Measurements from ENCODE around the gene USP46. TPM values are rescaled to one million over a fixed set of nuclear protein-coding genes. Genes with fewer than 3 reads are reported as not detected.

The USP46 gene
- total RNA-seq, 1 donor, result 6.9 TPM

DNA sequence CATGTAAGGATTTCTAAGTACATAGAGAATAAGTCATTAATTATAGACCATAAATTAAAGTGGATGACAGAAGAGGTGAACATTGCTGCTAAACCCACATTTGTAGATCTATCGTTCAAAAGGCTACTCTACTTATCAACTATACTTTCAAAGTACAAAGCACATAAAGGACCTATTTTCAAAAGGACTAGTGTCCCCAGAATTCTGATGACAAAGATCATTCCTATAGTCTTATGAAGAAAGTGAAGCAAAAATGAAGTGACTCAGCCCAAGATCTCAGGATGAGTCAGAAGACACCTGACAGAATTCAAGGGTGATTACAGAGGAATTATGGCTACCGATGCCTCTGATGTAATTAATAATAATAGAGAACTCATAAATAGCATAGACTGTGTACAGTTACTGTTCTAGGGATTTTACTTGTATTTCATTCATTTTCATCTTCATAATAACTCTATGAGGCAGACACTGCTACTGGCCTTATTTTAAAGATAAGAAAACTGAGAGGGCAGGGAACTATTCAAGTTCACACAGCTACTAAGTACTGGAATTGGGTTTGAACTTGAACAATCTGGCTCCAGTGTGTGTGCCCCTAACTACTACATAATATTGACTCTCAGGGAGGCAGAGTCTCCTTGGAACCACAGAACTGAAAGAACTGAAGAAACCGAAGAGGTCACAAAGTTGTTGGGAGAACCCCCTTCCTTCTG lies 17.1 kb downstream of the USP46 start:
- H3K27me3 ChIP-seq (ENCODE audit: insufficient read depth, low read length), result no peaks in the 10 kb centered on the region
- H3K9me3 ChIP-seq (ENCODE audit: low read depth, low read length), result no peaks in the 10 kb centered on the region
- no peak overlapping the region for H3K4me3 ChIP-seq (ENCODE audit: low read length)
- H3K4me1 ChIP-seq (ENCODE audit: insufficient read depth, low read length), result no peaks in the 10 kb centered on the region

DNA sequence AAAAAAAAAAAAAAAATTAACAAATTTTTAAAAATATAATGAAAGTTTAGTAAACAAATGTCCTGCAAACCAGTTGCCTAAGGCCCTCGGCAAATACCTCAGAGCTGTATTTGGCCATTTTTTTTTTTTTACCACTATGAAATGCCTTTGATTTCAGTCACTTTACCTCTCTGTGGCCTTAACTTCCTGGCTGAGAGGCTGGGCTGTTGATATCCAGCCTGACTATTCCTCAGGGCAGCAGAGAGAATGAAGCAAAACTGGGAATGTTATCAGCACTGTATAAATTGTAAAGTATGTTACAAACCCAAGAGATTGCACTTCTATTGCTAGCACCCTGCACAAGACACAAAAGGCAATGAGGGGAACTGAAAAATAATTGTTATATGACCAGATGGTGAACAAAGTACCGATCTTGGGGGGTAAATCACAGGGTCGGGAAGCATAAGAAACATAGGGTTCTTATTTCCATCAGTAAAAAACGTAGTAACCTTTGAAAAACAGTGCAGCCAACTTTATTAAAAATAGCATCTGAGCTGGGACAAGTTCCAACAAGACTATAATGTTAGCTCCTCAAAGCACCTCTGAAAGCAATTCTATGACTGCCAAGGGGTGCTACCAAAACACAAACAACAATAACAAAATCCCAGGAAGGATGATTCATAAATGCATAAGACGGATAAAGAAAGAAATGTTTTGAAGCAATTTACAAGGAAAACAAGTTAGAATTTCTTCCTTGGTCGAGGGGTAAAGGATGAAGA lies 18.1 kb downstream of the USP46 start:
- H3K4me3 ChIP-seq (ENCODE audit: low read length), result no peak overlapping the region
- no peaks in the 10 kb centered on the region for H3K9me3 ChIP-seq (ENCODE audit: low read depth, low read length)
- no peaks in the 10 kb centered on the region for H3K27me3 ChIP-seq (ENCODE audit: insufficient read depth, low read length)
- H3K4me1 ChIP-seq (ENCODE audit: insufficient read depth, low read length), result no peaks in the 10 kb centered on the region

GRCh38 chr4:52638717-52639116 lies 20.4 kb downstream of the USP46 start:
- Histone ChIP-seq H3K4me3 (ENCODE audit: low read length) (no peak overlapping the region), H3K27me3 (ENCODE audit: insufficient read depth, low read length) (no peaks in the 10 kb centered on the region), H3K4me1 (ENCODE audit: insufficient read depth, low read length) (no peaks in the 10 kb centered on the region), H3K9me3 (ENCODE audit: low read depth, low read length) (no peaks in the 10 kb centered on the region)

DNA sequence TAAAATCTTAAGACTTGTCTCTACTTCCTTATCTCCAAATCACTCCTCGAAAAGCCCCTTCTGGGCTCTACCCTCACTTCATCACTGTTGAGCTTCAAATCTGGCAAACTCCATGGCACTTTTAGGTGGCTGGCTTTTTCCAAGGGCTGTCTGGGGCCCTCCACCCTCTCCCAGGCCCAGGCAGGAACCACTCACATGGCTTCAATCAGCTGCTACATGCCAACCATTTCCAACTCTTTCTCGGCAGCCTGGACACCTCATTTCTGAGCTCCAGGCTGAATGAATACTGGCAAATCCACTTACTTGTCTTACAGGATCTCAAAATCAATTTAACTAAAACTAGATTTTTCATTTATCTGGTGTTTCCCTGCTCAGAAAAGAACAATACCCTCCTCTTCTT lies 22.0 kb downstream of the USP46 start:
- Histone ChIP-seq H3K27me3 (ENCODE audit: insufficient read depth, low read length) (no peaks in the 10 kb centered on the region), H3K4me1 (ENCODE audit: insufficient read depth, low read length) (no peaks in the 10 kb centered on the region), H3K4me3 (ENCODE audit: low read length) (no peak overlapping the region), H3K9me3 (ENCODE audit: low read depth, low read length) (no peaks in the 10 kb centered on the region)

GRCh38 chr4:52635560-52635959 lies 23.5 kb downstream of the USP46 start:
- Histone ChIP-seq H3K4me1 (ENCODE audit: insufficient read depth, low read length) (no peaks in the 10 kb centered on the region), H3K9me3 (ENCODE audit: low read depth, low read length) (no peaks in the 10 kb centered on the region)

DNA sequence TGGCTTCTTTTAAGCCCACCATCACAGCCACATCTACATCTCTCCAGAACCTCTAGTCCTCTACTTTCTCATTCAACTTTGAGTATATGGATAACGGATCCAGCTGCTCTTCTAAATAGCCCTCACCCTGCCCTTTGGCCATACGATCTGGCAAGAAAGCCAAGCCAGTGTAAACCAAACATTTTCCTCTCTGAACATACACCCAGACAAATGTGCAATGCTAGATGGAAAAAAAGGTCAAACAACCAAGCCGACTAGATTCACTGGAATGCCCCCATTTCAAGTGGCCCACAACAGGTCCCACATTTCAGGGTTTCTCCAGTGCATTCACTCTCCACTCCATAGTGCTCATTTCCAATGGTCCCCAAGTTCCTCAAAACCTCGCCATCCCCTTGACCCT lies 24.0 kb downstream of the USP46 start:
- Histone ChIP-seq H3K4me1 (ENCODE audit: insufficient read depth, low read length) (no peaks in the 10 kb centered on the region), H3K27me3 (ENCODE audit: insufficient read depth, low read length) (no peaks in the 10 kb centered on the region), H3K4me3 (ENCODE audit: low read length) (no peak overlapping the region), H3K9me3 (ENCODE audit: low read depth, low read length) (no peaks in the 10 kb centered on the region)

More at GRCh38 chr4:52635560-52635959, 23.5 kb downstream of the USP46 start:
- Histone ChIP-seq H3K27me3 (ENCODE audit: insufficient read depth, low read length) (no peaks in the 10 kb centered on the region), H3K4me3 (ENCODE audit: low read length) (no peak overlapping the region)

GRCh38 chr4:52633846-52634245 lies 25.3 kb downstream of the USP46 start:
- no peak overlapping the region for H3K4me3 ChIP-seq (ENCODE audit: low read length)
- no peaks in the 10 kb centered on the region for H3K9me3 ChIP-seq (ENCODE audit: low read depth, low read length)
- no peaks in the 10 kb centered on the region for H3K27me3 ChIP-seq (ENCODE audit: insufficient read depth, low read length)
- H3K4me1 ChIP-seq (ENCODE audit: insufficient read depth, low read length), result no peaks in the 10 kb centered on the region

DNA sequence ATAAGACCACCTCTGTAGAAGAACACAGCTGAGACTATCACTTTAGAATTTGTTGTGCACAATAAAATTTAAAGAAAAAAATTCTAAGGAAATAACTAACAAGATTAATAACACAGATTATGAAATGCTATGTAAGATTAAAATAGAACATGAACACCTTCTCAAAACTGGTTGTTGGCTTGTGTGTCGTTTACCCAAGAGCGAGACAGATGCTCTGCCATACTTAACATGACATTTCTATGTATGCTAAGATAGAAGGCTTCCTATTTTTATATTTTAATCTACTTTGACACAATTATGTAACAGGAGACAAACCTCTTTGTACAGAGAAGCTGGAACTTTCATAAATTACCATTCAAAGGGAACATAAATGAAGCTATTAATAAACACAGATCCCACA lies 30.1 kb downstream of the USP46 start:
- Histone ChIP-seq H3K9me3 (ENCODE audit: low read depth, low read length) (no peaks in the 10 kb centered on the region), H3K4me1 (ENCODE audit: insufficient read depth, low read length) (no peaks in the 10 kb centered on the region), H3K27me3 (ENCODE audit: insufficient read depth, low read length) (no peaks in the 10 kb centered on the region), H3K4me3 (ENCODE audit: low read length) (no peak overlapping the region)

- H3K4me1 ChIP-seq (ENCODE audit: insufficient read depth, low read length), result no peaks in the 10 kb centered on the region
- no peaks in the 10 kb centered on the region for H3K9me3 ChIP-seq (ENCODE audit: low read depth, low read length)
- H3K27me3 ChIP-seq (ENCODE audit: insufficient read depth, low read length), result no peaks in the 10 kb centered on the region
- H3K4me3 ChIP-seq (ENCODE audit: low read length), result no peak overlapping the region
Observed at GRCh38 chr4:52628543-52628942, 30.6 kb downstream of the USP46 start.

- Histone ChIP-seq H3K27me3 (ENCODE audit: insufficient read depth, low read length) (no peaks in the 10 kb centered on the region), H3K4me1 (ENCODE audit: insufficient read depth, low read length) (no peaks in the 10 kb centered on the region), H3K9me3 (ENCODE audit: low read depth, low read length) (no peaks in the 10 kb centered on the region), H3K4me3 (ENCODE audit: low read length) (no peak overlapping the region)
Observed at GRCh38 chr4:52627876-52628275, 31.2 kb downstream of the USP46 start.

DNA sequence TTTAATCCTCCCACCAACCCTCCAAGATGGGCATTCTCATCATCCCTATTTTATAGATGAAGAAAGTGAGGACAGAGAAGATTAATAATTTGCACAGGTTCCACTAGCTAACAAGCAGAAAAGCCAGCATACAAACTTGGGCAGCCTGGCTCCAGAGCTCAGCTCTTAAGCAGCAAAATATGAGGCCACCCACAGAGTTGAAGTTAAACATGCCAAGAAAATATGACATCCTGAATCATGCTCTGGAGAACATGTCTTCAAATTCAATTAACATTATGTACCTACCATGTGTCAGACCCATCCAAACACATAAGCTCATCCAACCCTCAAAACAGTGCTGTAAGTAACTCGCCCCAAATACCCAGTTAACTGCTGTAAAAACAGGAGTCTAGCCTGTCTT lies 33.9 kb downstream of the USP46 start:
- Histone ChIP-seq H3K4me1 (ENCODE audit: insufficient read depth, low read length) (no peaks in the 10 kb centered on the region), H3K4me3 (ENCODE audit: low read length) (no peak overlapping the region), H3K9me3 (ENCODE audit: low read depth, low read length) (no peaks in the 10 kb centered on the region), H3K27me3 (ENCODE audit: insufficient read depth, low read length) (no peaks in the 10 kb centered on the region)

GRCh38 chr4:52622564-52622963 lies 36.5 kb downstream of the USP46 start:
- peaks cover 5% of the 10 kb centered on the region for H3K4me1 ChIP-seq (ENCODE audit: insufficient read depth, low read length)
- H3K9me3 ChIP-seq (ENCODE audit: low read depth, low read length), result no peaks in the 10 kb centered on the region
- H3K4me3 ChIP-seq (ENCODE audit: low read length), result no peak overlapping the region
- H3K27me3 ChIP-seq (ENCODE audit: insufficient read depth, low read length), result no peaks in the 10 kb centered on the region

DNA sequence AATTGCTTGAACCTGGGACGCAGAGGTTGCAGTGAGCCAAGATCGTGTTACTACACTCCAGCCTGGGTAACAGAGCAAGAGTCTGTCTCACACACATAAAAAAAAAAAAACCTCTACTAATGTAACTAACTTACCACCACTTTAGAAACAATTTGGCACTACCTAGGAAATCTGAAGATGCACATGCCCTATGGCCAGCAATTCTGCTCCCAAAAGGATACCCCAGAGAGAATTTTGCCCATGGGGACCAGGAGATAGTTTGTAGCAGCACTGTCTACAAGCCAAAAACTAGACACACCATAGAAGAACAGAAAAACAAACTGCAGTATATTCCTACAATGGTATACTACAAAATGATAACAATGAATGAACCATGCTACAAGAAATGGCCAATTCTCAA lies 37.5 kb downstream of the USP46 start:
- no peaks in the 10 kb centered on the region for H3K27me3 ChIP-seq (ENCODE audit: insufficient read depth, low read length)
- no peak overlapping the region for H3K4me3 ChIP-seq (ENCODE audit: low read length)
- H3K9me3 ChIP-seq (ENCODE audit: low read depth, low read length), result no peaks in the 10 kb centered on the region
- H3K4me1 ChIP-seq (ENCODE audit: insufficient read depth, low read length), result peaks cover 5% of the 10 kb centered on the region

GRCh38 chr4:52619591-52619931 lies 39.5 kb downstream of the USP46 start:
- H3K4me3 ChIP-seq (ENCODE audit: low read length), result no peak overlapping the region
- peaks cover 5% of the 10 kb centered on the region for H3K4me1 ChIP-seq (ENCODE audit: insufficient read depth, low read length)
- no peaks in the 10 kb centered on the region for H3K9me3 ChIP-seq (ENCODE audit: low read depth, low read length)
- no peaks in the 10 kb centered on the region for H3K27me3 ChIP-seq (ENCODE audit: insufficient read depth, low read length)

- no peaks in the 10 kb centered on the region for H3K27me3 ChIP-seq (ENCODE audit: insufficient read depth, low read length)
- H3K4me3 ChIP-seq (ENCODE audit: low read length), result no peak overlapping the region
- no peaks in the 10 kb centered on the region for H3K9me3 ChIP-seq (ENCODE audit: low read depth, low read length)
- peaks cover 5% of the 10 kb centered on the region for H3K4me1 ChIP-seq (ENCODE audit: insufficient read depth, low read length)
Observed at GRCh38 chr4:52618795-52619590, 40.1 kb downstream of the USP46 start.

All from mononuclear cell (primary cell).